HG02610 (cell line): ENCODE data around the gene CSNK1A1L.

Experiments used
- ATAC-seq: cut with Tn5 transposase; IDR thresholded peaks from one replicate; pipeline ENCODE4 v1.9.1; 2021; ENCODE audit warnings: mild to moderate bottlenecking, moderate library complexity; ENCODE audit not compliant: unreplicated experiment

CSNK1A1L gene

DNA sequence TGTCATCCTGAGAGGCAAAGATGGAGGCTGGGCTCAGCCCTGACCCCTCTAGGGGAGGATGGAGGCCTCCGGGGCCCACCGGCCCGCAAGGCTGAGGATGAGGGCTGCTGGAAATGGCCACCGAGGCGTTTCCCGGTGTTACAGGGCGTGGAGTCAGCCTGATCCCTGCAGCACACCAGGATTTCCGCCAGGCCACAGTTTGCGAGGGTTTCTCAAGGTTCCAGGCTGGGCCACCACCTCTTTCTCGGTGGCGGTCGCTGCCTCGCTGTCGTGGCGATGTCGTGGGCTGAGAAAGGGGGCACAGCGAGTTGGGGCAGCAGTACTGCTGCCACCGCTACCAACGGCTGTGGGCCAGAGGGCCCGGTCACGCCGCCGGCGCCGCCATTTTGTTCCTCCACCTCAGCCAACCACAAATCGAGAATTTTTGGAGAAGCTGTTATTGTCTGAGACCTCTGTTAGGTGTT, at the start of gene CSNK1A1L:
Gene CSNK1A1L (minus strand): TSS at position 414 of the 464 bp plus-strand sequence. CDS start 408 bp downstream, at position 6.
- ATAC-seq, result no peak

DNA sequence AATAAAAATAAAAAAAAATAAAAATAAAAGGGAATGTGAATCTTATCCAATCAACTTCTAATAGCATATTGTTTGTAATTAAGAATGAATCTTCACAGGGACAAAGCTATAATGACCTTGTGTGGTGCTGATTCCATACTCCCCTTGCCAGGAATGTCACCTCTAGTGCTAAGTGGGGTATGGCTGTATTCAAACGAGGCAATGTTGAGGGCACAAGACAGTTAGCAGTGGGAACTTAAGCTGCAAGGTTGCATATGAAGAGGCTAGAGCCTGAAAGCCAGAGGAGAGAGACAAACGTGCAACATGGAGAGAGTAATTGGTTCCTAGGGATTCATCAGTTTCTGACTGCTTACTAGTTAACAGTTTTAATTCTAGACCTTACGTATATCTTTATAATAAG, 43.9 kb upstream of the CSNK1A1L start:
- no peak for ATAC-seq

DNA sequence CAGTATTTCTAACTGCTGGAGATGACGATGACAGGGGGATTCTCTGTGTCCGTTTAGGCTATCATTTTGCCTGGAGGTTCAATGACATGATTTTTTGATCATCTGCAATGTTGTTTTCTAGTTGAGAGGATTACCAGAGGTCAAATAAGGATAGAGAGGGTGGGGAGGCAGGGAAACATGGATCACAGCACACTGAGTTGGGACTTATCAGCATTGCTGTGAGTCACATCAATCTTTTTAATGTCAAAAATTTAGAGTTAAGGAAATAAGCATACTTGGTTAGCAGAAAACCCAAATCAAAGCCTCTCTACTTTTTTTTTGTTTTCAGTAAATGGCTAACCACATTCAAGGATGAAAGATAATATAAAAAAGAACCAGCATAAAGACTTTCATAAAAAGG, 43.0 kb upstream of the CSNK1A1L start:
- no peak for ATAC-seq

DNA sequence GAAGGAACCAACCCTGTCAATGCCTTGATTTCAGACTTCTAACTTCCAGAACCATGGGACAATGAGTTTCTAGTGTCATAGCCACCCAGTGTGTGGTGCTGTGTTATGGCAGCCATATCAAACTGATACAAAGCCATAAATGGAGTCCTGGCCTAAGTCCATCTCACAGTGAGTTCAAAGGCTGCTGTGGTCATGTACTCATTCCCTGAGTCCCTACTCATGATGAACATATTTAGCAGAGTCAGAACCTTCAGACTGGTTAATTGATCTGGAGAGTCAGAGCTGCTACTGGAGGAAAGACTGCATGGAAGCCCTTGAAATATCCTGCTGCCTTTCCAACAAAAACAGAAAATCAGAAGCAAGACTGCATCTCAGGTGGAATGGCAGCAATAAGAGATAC, 39.2 kb upstream of the CSNK1A1L start:
- no peak for ATAC-seq

DNA sequence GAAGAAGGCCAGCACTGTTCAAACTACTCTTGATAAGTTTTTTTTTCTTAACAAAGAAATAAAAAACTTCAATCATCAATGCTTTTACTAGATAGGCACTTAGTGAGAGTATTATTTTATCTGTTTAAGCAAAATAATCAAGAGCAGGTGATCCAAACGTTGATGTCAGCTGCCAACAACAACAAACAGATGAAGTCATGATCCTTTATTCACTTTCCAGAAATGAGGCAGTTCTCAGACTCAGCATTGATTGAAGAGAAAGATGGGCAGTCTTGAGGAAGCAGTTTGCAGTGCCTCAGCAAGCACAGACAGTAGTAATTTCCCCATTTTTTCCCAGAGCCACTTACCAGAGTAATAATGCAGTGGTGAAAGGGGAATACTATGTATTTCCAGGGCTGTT, 38.4 kb upstream of the CSNK1A1L start:
- no peak for ATAC-seq

DNA sequence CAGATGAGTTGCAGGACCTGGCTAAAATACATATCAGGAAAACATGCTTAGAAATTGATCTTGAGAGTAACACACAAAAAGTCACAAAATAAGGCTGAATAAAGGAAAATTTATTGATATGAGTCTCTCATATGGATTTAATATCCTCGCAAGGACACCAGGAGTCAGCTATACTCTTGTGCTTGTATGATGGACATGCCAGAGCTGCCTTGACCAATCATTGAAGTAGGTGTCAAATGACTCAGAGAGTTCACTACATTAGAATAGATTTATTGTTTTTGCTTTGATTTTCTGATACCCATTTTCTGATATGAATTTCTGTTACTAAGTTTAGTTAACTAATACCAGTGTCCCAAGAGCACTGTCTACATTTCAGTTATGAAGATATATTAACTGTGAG, 37.4 kb upstream of the CSNK1A1L start:
- no peak for ATAC-seq

DNA sequence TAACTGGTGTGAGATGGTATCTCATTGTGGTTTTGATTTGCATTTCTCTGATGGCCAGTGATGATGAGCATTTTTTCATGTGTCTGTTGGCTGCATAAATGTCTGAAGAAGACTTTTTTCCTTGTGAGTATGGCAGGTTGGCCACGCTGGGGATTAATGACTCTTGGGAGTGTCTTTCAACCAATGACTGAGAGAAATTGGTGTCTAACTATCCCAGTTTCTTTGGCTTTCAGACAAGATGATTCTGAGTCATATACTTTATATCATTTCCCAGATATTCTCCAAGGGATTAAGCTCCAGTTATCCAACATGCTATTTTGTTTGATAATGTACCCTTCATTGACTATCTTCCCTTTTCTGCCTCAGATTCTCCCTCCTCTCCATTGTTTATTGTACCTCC, 35.5 kb upstream of the CSNK1A1L start:
- ATAC-seq, result no peak

DNA sequence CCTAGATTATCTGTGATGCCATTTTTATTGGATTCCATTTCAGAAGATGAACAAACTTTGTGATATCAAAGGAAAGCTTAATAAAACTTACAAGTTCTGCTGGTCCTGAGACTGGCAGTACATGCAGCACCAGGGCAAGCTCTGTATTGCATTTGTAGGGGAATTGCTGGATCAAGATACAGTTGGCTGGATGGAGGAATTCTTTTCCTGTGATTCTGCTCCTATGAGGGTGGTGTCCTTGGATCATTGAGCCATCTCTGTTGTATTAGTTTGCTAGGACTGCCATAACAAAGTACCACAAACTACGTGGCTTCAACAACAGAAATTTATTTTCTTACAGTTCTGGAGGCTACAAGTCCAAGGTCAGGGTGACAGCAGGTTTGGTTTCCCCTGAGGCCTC, 33.9 kb upstream of the CSNK1A1L start:
- ATAC-seq, result no peak

DNA sequence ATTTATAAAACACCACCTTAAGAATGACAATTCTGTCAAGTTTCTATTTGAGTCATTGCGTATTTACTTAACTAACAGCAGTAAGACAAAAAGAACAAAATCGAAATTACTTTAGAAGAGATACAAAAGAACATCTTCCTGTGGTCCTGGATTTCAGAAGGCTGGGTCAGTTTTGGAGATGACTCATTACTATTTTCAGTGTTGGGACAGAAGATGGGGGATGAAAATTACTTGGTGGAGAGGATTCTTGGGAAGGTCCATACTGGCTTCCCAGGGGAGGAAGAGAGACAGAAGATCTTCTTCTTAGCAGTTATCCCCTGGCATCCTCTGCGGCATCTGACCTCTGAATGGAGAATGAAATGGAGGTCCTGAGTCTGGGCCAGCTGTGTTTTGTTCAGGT, 33.5 kb upstream of the CSNK1A1L start:
- ATAC-seq, result no peak

DNA sequence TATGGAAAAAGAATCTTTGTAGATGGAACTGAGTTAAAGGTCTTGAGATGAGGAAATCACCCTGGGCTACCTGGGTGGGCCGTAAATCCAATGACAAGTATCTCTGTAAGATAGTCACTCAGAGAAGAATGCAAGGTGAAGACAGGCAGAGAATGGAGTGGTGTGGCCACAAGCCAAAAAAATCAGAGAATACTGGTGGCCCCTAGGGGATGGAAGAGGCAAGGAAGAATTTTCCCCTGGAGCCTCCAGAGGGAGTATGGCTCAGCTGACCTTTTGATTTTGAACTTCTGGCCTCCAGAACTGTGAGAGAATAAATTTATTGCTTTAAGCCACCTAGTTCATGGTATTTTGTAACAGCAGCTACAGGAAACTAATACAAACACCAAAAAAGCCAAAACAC, 32.7 kb upstream of the CSNK1A1L start:
- ATAC-seq, result no peak

DNA sequence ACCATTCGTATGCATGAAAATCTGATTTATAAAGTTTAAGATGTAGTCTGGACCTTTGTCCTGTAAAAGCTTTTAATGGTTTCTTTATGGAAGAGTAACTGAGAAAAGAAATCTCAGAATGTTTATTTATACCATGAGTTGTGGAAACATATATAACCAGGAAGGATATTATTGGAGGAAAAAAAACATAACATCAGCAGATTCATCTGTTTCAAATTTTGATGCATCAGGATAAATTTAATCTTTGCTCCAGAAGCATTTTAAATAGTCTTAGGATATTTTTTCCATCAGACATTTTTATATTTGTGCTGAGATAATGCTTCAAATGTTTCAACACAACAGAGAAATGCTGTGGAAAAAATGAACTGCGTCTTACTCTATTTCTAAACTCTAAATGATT, 31.2 kb upstream of the CSNK1A1L start:
- no peak for ATAC-seq

DNA sequence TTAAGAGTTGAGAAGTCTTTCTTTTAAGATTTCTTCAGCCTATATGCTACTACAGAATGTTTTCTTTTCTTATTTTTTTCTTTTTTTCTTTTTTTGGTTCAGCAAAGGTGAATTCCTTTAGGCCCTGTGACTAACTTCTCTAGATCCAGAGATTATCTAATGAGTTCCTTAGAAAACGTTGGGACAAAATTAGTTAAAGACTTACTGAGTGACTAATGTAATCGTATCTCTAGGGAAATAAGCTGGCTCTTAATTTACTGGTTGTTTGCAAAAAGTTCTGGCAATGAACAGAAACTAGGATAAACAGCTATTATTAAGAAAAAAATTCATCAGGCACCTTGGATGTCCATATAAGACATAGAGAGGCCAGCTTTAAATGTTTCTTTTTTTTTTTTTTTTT, 30.7 kb upstream of the CSNK1A1L start:
- no peak for ATAC-seq

DNA sequence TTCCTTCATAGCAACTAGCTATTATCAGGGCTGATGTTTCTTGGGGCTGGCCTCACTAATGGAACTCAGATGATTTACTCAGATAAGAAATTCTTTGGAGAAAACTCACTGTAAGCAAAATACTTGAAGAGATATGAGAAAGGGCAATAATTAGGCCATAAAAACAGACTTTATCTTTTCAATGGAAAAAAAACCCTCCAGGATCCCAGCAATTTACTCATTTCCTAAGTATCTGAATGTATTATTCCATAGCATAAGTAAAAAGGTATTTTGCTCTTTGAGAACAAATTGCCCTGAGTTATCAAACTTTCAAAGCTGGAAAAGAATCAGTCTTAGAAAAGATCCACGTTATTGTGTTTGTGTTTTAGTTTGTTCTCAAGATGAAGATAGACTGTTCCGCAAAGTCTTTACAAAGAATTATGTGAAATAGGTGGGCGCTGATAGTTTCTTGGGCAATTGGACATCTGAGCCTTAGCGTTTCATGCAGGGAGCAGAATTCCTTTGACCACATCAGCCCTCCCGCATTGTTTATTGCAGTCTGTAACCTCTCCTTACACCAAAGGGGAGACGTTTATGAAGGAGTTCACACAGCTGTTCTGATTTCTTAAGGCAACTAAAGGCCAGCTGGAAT, 29.1 kb upstream of the CSNK1A1L start:
- ATAC-seq, result no peak

DNA sequence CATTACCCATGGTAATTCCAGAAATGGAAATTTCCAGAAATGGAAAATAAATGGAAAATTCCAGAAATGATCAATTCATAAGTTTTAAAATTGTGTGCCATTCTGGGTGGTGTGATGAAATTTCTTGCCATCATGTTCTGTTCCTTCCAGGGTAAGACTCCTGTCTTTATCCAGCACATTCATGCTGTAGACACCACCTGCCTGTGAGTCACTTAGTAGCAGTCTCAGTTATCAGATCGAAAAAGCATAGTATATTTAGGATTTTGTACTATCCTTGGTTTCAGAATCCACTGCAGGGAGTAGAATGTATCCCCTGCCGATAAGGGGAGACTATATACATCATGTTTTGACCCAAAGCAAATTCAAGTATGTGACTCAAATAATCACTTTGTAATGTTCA, 26.7 kb upstream of the CSNK1A1L start:
- no peak for ATAC-seq

DNA sequence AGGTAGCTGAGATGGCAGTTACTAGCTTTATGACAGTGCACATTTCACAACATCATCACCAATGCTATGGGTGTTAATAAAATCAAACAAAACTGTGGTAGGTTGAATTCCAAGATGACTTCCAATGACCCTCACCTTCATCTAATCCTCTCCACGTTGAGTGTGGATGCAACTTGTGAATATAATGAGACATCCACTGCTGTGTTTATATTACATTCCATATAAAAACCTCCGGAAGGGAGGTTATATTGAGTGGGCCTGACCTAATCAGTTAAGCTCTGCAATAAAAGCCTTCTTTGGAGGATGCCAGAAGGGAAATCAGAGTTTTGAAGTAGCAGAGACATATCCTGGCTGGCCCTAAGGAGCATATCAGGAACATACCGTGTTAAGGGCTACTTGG, 25.6 kb upstream of the CSNK1A1L start:
- no peak for ATAC-seq

DNA sequence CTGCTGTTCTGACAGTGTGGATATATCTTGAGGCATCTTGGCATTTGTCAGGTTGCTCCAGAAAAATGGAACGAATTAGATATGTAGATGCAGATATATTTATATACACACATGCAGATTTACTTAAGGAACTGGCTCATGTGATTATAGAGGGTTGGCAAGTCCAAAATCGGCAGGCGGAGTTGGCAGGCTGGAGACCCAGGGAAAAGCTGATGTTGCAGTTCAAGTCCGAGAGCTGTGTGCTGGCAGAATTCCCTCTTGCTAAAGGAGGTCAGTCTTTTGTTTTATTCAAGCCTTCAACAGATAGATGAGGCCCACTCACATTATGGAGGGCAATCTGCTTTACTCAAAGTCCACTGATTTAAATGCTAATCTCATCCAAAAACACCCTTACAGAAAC, 24.4 kb upstream of the CSNK1A1L start:
- ATAC-seq, result no peak

DNA sequence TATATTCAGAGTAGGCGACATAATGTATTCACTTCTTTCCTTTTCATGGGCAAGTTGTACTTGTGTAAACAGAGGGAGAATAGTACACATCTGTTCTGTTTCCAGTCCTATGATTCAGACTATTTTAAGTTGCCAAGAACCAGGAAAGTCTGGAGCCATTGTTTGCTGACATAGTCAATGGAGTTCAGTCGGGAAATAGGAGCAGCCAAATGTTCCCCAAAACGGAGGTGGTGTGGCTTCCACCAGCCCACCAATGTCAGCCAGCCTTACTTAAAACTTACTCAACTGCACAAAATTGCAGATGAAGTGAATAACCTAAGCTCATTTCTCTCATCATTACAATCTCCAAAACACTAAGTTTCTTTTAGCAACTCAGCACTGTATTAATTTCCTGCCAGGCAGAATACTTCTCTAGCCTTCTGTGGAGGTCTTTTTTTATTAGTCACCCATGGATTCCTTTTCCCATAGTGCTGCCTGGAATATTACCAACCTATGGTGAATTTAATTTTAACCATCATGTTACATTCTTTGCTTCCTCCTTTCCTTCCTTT, 22.3 kb upstream of the CSNK1A1L start:
- no peak for ATAC-seq

DNA sequence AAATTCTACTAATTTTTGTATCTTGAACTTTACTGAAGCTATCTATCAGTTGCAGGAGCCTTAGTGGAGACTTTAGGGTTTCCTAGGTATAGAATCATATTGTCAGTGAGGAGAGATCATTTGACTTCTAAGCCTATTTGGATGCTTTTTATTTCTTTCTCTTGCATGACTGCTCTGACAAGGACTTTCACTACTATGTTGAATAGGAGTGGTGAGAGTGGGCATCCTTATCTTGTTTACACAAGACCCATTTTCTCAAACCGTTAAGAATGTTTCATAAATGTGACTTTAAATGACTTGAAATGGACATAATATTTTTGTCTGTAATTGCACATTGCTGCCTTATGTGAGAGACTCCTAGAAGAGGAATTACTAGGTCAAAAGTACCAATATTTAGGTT, 17.9 kb upstream of the CSNK1A1L start:
- no peak for ATAC-seq

DNA sequence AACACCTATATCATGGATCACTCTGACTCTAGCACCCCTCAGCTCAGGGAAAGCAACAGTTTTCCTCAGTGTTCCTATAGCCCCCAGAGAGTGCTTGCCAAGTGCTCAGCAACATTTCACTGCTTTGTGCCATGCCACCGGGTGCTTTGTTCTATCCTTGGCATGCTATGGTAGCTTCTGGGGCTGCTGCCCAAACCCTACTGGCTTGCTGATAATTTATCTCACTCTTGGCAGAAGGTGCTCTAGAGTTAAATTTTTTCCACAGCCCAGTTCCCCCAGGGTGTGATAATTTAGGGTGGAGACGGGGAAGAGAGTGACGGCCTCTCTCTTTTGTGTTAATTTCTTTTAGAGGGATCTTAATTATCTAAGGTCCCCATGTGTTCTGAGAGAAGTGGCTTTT, 12.6 kb upstream of the CSNK1A1L start:
- no peak for ATAC-seq

DNA sequence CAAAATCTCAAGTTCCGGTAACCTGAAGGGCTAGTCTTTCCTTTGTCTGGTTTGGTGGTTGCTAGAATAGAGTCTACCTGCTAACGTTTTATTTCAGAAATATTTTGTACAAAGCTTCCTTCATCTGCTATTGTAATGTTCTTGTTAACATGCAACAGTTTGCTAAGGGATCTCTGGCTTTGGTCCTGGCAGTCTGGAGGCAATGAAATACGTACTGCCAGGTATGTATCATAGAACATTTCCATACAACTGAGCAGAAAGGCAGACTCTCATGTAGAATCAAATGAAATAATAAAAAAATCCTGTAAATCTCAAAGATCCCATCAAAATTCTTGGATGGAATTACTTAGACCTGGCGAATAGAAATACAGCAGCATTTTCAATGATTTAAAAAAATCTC, 8.8 kb upstream of the CSNK1A1L start:
- no peak for ATAC-seq

DNA sequence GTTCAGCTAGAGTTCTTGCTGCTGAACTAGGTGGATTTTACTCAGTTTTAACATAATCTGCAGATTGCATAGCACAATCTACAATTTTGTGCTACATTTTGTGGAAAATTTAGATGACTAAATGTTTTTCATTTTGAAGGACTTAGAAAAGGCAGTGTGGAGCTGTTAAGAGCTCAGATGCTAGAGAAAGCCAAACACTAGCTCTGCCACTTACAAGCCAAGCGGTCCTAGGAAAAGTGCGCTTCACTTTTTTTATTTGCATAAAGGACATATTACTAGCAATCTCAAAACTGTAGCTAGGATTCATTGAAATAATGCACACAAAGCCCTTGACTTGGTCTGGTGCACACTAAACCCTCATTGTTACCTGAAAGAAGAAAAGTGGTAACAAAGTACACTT, 8.1 kb upstream of the CSNK1A1L start:
- no peak for ATAC-seq

DNA sequence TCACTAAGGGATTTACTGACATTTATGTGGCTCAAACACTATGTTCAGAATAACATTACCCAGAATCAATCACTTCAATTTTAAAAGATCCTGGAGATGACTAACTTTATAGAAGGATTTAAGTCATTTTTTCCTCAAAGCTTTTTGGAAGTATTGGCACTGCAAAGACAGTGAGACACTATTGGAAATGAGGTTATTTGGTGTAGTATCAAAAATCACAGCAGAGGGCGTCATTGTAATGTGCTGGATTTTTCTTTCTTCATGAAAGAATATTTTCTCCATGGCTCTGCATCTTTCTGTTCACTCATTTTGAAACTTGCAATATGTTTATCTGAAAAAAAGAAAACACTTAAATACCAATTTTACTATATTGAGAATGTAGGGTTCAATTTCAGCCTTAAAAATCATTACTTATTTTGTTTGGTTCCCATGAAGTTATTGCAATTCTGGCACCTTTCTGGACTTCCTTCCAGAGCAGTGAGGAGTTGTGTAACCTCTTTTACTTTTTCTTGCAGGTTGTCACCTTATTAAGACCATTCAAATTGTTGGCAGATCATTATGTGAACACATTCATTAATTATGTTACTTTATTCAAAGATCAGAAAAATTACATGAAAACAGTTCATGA, 3.7 kb upstream of the CSNK1A1L start:
- no peak for ATAC-seq

DNA sequence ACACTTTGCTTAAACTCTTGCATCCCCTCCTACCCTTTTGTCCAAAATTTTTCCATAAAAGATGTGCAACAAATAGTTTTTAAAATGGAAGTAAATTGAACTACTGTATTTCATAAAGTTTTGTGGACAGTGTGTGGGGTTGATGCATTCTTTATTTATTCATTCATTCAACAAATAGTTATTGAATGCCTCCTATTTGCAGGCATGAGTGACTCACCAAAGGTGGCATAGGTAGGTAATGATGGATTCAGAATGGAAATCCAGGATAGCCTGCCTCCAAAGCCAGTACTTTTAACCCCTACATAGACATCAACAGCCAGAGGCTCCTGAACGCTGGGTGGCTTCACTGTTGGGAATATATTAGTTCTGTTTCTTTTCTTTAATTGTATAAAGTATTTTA, 2.4 kb upstream of the CSNK1A1L start:
- ATAC-seq, result no peak
